Measurements from ENCODE around the gene HPCAL1. TPM values are rescaled to one million over a fixed set of nuclear protein-coding genes. Genes with fewer than 3 reads are reported as not detected.

Gene HPCAL1
- total and polyA plus RNA-seq, 9 donors = 18.8 to 51.0 (median 30.1) TPM

- no peak for DNase-seq
- H3K27ac ChIP-seq (ENCODE audit: low read length) = no peak overlapping the region
- WGBS (ENCODE audit: insufficient coverage) = 83% methylated on average over 10 of the region's 16 CpGs
Observed at GRCh38 chr2:10397297-10397875, 94.7 kb downstream of the HPCAL1 start.

GRCh38 chr2:10397878-10398277 lies 95.2 kb downstream of the HPCAL1 start:
- no peak for DNase-seq
- 60% methylated on average over 2 of the region's 4 CpGs for WGBS (ENCODE audit: insufficient coverage)
- H3K9me3 ChIP-seq (replicated peaks; ENCODE audit: control insufficient read depth, low read depth, low read length) = no peaks in the 10 kb centered on the region
- H3K27ac ChIP-seq (ENCODE audit: low read length) = no peak overlapping the region
- no peak overlapping the region for H3K4me3 ChIP-seq (ENCODE audit: low read length)
- H3K36me3 ChIP-seq (ENCODE audit: control insufficient read depth, insufficient read depth, low read length) = no peaks in the 10 kb centered on the region
- H3K4me1 ChIP-seq (ENCODE audit: control insufficient read depth, insufficient read depth, low read length) = peaks cover 34% of the 10 kb centered on the region
- H3K27me3 ChIP-seq (ENCODE audit: control insufficient read depth, insufficient read depth, low read length) = no peaks in the 10 kb centered on the region

More at GRCh38 chr2:10397297-10397875, 94.7 kb downstream of the HPCAL1 start:
- peaks cover 36% of the 10 kb centered on the region for H3K4me1 ChIP-seq (ENCODE audit: control insufficient read depth, insufficient read depth, low read length)
- H3K9me3 ChIP-seq (replicated peaks; ENCODE audit: control insufficient read depth, low read depth, low read length) = no peaks in the 10 kb centered on the region
- H3K4me3 ChIP-seq (ENCODE audit: low read length) = no peak overlapping the region
- H3K36me3 ChIP-seq (ENCODE audit: control insufficient read depth, insufficient read depth, low read length) = no peaks in the 10 kb centered on the region
- no peaks in the 10 kb centered on the region for H3K27me3 ChIP-seq (ENCODE audit: control insufficient read depth, insufficient read depth, low read length)

- Histone ChIP-seq H3K36me3 (ENCODE audit: control insufficient read depth, insufficient read depth, low read length) (no peaks in the 10 kb centered on the region), H3K4me1 (ENCODE audit: control insufficient read depth, insufficient read depth, low read length) (peaks cover 31% of the 10 kb centered on the region), H3K9me3 (replicated peaks; ENCODE audit: control insufficient read depth, low read depth, low read length) (no peaks in the 10 kb centered on the region), H3K27me3 (ENCODE audit: control insufficient read depth, insufficient read depth, low read length) (no peaks in the 10 kb centered on the region), H3K4me3 (ENCODE audit: low read length) (no peak overlapping the region), H3K27ac (ENCODE audit: low read length) (no peak overlapping the region)
- 70% methylated on average over 2 of the region's 14 CpGs for WGBS (ENCODE audit: insufficient coverage)
- peak; percentile 56 for DNase-seq
Observed at GRCh38 chr2:10398496-10398895, 95.8 kb downstream of the HPCAL1 start.

GRCh38 chr2:10399358-10399757 lies 96.7 kb downstream of the HPCAL1 start:
- H3K36me3 ChIP-seq (ENCODE audit: control insufficient read depth, insufficient read depth, low read length) = no peaks in the 10 kb centered on the region
- H3K27ac ChIP-seq (ENCODE audit: low read length) = no peak overlapping the region
- H3K27me3 ChIP-seq (ENCODE audit: control insufficient read depth, insufficient read depth, low read length) = no peaks in the 10 kb centered on the region
- H3K4me1 ChIP-seq (ENCODE audit: control insufficient read depth, insufficient read depth, low read length) = peaks cover 36% of the 10 kb centered on the region
- DNase-seq = no peak
- no peaks in the 10 kb centered on the region for H3K9me3 ChIP-seq (replicated peaks; ENCODE audit: control insufficient read depth, low read depth, low read length)
- WGBS (ENCODE audit: insufficient coverage) = 100% methylated on average over 2 of the region's 16 CpGs
- H3K4me3 ChIP-seq (ENCODE audit: low read length) = no peak overlapping the region

- H3K4me1 ChIP-seq (ENCODE audit: control insufficient read depth, insufficient read depth, low read length) = peaks cover 42% of the 10 kb centered on the region
- H3K27me3 ChIP-seq (ENCODE audit: control insufficient read depth, insufficient read depth, low read length) = no peaks in the 10 kb centered on the region
- 87% methylated on average over 12 of the region's 14 CpGs for WGBS (ENCODE audit: insufficient coverage)
- H3K36me3 ChIP-seq (ENCODE audit: control insufficient read depth, insufficient read depth, low read length) = no peaks in the 10 kb centered on the region
- no peak overlapping the region for H3K27ac ChIP-seq (ENCODE audit: low read length)
- DNase-seq = no peak
- H3K9me3 ChIP-seq (replicated peaks; ENCODE audit: control insufficient read depth, low read depth, low read length) = no peaks in the 10 kb centered on the region
- H3K4me3 ChIP-seq (ENCODE audit: low read length) = no peak overlapping the region
Observed at GRCh38 chr2:10400002-10400401, 97.3 kb downstream of the HPCAL1 start.

- Histone ChIP-seq H3K27me3 (ENCODE audit: control insufficient read depth, insufficient read depth, low read length) (no peaks in the 10 kb centered on the region), H3K4me1 (ENCODE audit: control insufficient read depth, insufficient read depth, low read length) (peaks cover 48% of the 10 kb centered on the region), H3K9me3 (replicated peaks; ENCODE audit: control insufficient read depth, low read depth, low read length) (no peaks in the 10 kb centered on the region), H3K4me3 (ENCODE audit: low read length) (no peak overlapping the region), H3K27ac (ENCODE audit: low read length) (no peak overlapping the region), H3K36me3 (ENCODE audit: control insufficient read depth, insufficient read depth, low read length) (no peaks in the 10 kb centered on the region)
- peak; percentile 78 for DNase-seq
- WGBS (ENCODE audit: insufficient coverage) = 89% methylated on average over 8 of the region's 11 CpGs
Observed at GRCh38 chr2:10400568-10400977, 97.9 kb downstream of the HPCAL1 start.

- no peak for DNase-seq
- WGBS (ENCODE audit: insufficient coverage) = 69% methylated on average over 9 of the region's 21 CpGs
- no peaks in the 10 kb centered on the region for H3K36me3 ChIP-seq (ENCODE audit: control insufficient read depth, insufficient read depth, low read length)
- no peaks in the 10 kb centered on the region for H3K27me3 ChIP-seq (ENCODE audit: control insufficient read depth, insufficient read depth, low read length)
- no peak overlapping the region for H3K4me3 ChIP-seq (ENCODE audit: low read length)
- H3K4me1 ChIP-seq (ENCODE audit: control insufficient read depth, insufficient read depth, low read length) = peaks cover 55% of the 10 kb centered on the region
- peak overlapping the region; percentile 42 for H3K27ac ChIP-seq (ENCODE audit: low read length)
- H3K9me3 ChIP-seq (replicated peaks; ENCODE audit: control insufficient read depth, low read depth, low read length) = no peaks in the 10 kb centered on the region
Observed at GRCh38 chr2:10400978-10401951, 98.6 kb downstream of the HPCAL1 start.

GRCh38 chr2:10402062-10402585 lies 99.4 kb downstream of the HPCAL1 start:
- DNase-seq = no peak
- no peaks in the 10 kb centered on the region for H3K9me3 ChIP-seq (replicated peaks; ENCODE audit: control insufficient read depth, low read depth, low read length)
- H3K27me3 ChIP-seq (ENCODE audit: control insufficient read depth, insufficient read depth, low read length) = no peaks in the 10 kb centered on the region
- H3K36me3 ChIP-seq (ENCODE audit: control insufficient read depth, insufficient read depth, low read length) = no peaks in the 10 kb centered on the region
- H3K27ac ChIP-seq (ENCODE audit: low read length) = no peak overlapping the region
- H3K4me3 ChIP-seq (ENCODE audit: low read length) = no peak overlapping the region
- peaks cover 64% of the 10 kb centered on the region for H3K4me1 ChIP-seq (ENCODE audit: control insufficient read depth, insufficient read depth, low read length)
- 75% methylated on average over 5 of the region's 14 CpGs for WGBS (ENCODE audit: insufficient coverage)

- no peaks in the 10 kb centered on the region for H3K9me3 ChIP-seq (replicated peaks; ENCODE audit: control insufficient read depth, low read depth, low read length)
- no peak for DNase-seq
- 55% methylated on average over 3 of the region's 8 CpGs for WGBS (ENCODE audit: insufficient coverage)
- H3K4me3 ChIP-seq (ENCODE audit: low read length) = no peak overlapping the region
- no peaks in the 10 kb centered on the region for H3K36me3 ChIP-seq (ENCODE audit: control insufficient read depth, insufficient read depth, low read length)
- no peaks in the 10 kb centered on the region for H3K27me3 ChIP-seq (ENCODE audit: control insufficient read depth, insufficient read depth, low read length)
- no peak overlapping the region for H3K27ac ChIP-seq (ENCODE audit: low read length)
- H3K4me1 ChIP-seq (ENCODE audit: control insufficient read depth, insufficient read depth, low read length) = peaks cover 65% of the 10 kb centered on the region
Observed at GRCh38 chr2:10402653-10403215, 100.0 kb downstream of the HPCAL1 start.
